WERI-Rb-1 (cell line): ENCODE measurements around the gene BMAL1.

ENCODE experiments used
- DNase-seq: peaks from one replicate; pipeline ENCODE4 v3.0.0-alpha.2; 2020
- H3K27ac ChIP-seq: fragments of 250-450 bp; sonication (Bioruptor Pico); 2 replicates; pipeline ENCODE4 v1.5.1; 2020; ENCODE audit warnings: mild to moderate bottlenecking, moderate library complexity
- H3K27me3 ChIP-seq: fragments of 250-450 bp; sonication (Bioruptor Pico); 2 replicates; pipeline ENCODE4 v1.5.1; 2021; ENCODE audit warnings: mild to moderate bottlenecking, low read depth, moderate library complexity; ENCODE audit not compliant: insufficient read depth, severe bottlenecking
- H3K36me3 ChIP-seq: fragments of 250-450 bp; sonication (Bioruptor Pico); 2 replicates; pipeline ENCODE4 v1.5.1; 2020; ENCODE audit warnings: mild to moderate bottlenecking, moderate library complexity
- H3K4me3 ChIP-seq: 2 replicates; pipeline ENCODE4 v1.5.1; 2011; ENCODE audit warnings: low read depth, mild to moderate bottlenecking, control low read depth, low read length
- H3K9me3 ChIP-seq: fragments of 250-450 bp; sonication (Bioruptor Pico); 2 replicates; pipeline ENCODE4 v1.5.1; 2021; ENCODE audit warnings: mild to moderate bottlenecking, moderate library complexity; ENCODE audit not compliant: severe bottlenecking
- TF ChIP-seq, protein P1 (sequence below): IDR thresholded peaks from 2 replicates; pipeline ENCODE4 v1.5.1; 2011; ENCODE audit warnings: low read depth, mild to moderate bottlenecking, control low read depth, inconsistent platforms, low read length

Gene BMAL1

DNA sequence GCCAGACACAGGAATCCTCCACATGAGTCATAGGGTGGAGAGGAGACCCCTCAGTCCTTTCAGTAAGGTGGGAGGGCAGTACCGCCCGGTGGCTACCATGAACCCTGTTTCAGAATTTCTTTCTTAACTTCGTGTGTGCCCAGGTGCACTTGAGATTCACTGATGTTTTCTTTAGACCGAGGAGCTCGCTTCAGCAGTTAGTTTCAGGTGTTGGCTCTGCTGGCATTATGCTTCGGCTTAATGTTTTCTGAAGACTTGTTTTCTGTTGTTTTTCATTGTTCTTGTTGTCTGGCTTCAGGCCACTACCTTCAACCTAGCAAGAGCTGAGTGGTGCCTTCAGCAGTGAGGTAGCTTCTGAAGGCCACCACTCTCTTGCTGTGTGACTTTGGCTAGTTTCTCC lies 71.5 kb downstream of the BMAL1 start:
- H3K27me3 ChIP-seq = no peaks in the 10 kb centered on the region
- no peak overlapping the region for H3K27ac ChIP-seq
- H3K4me3 ChIP-seq = no peak overlapping the region
- no peaks in the 10 kb centered on the region for H3K36me3 ChIP-seq
- TF ChIP-seq, protein P1, sequence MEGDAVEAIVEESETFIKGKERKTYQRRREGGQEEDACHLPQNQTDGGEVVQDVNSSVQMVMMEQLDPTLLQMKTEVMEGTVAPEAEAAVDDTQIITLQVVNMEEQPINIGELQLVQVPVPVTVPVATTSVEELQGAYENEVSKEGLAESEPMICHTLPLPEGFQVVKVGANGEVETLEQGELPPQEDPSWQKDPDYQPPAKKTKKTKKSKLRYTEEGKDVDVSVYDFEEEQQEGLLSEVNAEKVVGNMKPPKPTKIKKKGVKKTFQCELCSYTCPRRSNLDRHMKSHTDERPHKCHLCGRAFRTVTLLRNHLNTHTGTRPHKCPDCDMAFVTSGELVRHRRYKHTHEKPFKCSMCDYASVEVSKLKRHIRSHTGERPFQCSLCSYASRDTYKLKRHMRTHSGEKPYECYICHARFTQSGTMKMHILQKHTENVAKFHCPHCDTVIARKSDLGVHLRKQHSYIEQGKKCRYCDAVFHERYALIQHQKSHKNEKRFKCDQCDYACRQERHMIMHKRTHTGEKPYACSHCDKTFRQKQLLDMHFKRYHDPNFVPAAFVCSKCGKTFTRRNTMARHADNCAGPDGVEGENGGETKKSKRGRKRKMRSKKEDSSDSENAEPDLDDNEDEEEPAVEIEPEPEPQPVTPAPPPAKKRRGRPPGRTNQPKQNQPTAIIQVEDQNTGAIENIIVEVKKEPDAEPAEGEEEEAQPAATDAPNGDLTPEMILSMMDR = no peak
- DNase-seq = no peak
- H3K9me3 ChIP-seq = no peaks in the 10 kb centered on the region

GRCh38 chr11:13349581-13349980 lies 72.0 kb downstream of the BMAL1 start:
- H3K4me3 ChIP-seq = no peak overlapping the region
- DNase-seq = no peak
- H3K27ac ChIP-seq = no peak overlapping the region
- H3K36me3 ChIP-seq = no peaks in the 10 kb centered on the region; the same call in 1 of the 2 replicates
- H3K27me3 ChIP-seq = no peaks in the 10 kb centered on the region
- no peaks in the 10 kb centered on the region for H3K9me3 ChIP-seq
- TF ChIP-seq, protein P1 = no peak

DNA sequence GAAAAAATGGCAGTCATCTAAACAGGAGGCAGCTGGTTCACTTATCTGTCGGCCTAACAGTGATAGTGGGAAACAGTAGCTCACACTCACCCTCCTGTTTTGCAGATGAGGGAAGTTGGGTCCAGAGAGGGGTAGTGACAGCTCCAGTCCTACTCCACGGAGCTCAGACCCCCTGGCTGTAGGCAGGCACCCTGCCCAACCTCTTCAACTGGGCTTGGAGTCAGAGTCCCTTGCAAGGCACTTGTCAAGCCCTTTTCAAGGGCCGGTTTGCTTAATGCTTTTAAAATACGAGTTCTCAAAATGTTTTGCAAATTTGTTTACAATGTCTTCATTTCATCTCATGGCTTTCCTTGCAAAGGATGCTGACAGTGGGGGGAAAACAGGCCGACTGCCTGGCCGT lies 75.1 kb downstream of the BMAL1 start:
- Histone ChIP-seq H3K9me3 (no peaks in the 10 kb centered on the region), H3K27me3 (no peaks in the 10 kb centered on the region), H3K36me3 (peaks cover 3% of the 10 kb centered on the region), H3K27ac (no peak overlapping the region), H3K4me3 (no peak overlapping the region)
- TF ChIP-seq, protein P1 = no peak
- no peak for DNase-seq

DNA sequence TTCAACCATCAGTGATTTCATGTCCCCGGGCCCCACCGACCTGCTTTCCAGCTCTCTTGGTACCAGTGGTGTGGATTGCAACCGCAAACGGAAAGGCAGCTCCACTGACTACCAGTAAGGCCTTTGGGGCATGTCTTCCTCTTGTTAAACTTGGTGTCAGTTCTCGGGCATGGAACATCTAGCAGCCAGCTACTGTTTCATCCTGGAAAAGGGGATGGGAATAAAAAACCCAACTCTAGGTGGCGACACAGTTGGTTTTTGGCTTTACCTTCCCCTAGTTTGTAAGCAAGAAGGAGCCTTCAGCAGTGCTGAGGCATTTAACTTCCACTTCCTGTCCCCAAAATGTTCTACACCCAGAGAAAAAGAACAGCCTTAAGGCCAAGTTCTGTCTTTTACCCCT lies 76.7 kb downstream of the BMAL1 start:
- no peak overlapping the region for H3K27ac ChIP-seq
- TF ChIP-seq, protein P1 = peak; percentile 53
- H3K4me3 ChIP-seq = no peak overlapping the region
- H3K36me3 ChIP-seq = peaks cover 10% of the 10 kb centered on the region
- H3K9me3 ChIP-seq = no peaks in the 10 kb centered on the region
- no peak for DNase-seq
- H3K27me3 ChIP-seq = no peaks in the 10 kb centered on the region

DNA sequence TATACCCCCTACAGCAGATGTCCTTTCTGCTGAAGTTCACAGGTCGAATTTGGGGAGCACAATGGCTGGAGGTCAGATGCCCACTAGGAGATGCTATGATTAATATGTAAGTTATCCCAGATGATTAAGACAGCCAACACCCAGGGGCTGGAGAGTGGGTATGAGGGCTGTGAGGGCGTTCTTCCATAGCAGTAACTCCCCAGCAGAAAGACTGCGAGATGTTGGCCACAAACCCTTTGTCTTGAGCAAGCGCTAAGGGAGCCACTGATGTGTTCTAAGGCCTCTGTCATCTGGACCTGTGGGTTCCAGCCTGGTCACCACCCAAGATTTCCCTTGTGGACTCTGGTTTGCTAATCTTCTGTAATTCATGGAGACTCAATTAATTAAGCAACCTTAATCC lies 77.6 kb downstream of the BMAL1 start:
- TF ChIP-seq, protein P1 = no peak
- no peak for DNase-seq
- peaks cover 11% of the 10 kb centered on the region for H3K36me3 ChIP-seq
- no peaks in the 10 kb centered on the region for H3K27me3 ChIP-seq
- no peak overlapping the region for H3K27ac ChIP-seq
- no peak overlapping the region for H3K4me3 ChIP-seq
- no peaks in the 10 kb centered on the region for H3K9me3 ChIP-seq

DNA sequence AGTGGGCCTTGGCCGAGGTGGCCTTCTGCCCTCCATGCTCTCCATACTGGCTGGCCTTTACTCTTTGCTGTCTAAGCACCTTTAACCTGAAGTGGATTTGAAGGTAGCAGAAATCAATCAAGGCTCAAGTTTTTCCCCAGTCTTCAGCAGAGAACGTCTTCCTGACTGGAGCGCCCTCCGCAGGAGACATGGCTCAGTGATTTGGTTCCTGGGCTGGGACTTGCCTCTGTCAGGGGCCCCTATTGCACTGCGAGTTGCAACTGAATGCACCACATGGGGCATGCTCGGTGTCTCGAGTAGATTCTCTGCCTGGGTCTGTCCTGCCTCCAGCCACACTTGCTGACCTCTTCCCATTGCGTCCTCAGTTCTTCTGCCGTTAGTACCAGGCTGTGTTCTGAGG lies 79.6 kb downstream of the BMAL1 start:
- TF ChIP-seq, protein P1 = 0 out of 2 replicates have a peak, but pooled peaks have one; percentile 9

More for the DNA sequence above, 79.6 kb downstream of the BMAL1 start:
- no peaks in the 10 kb centered on the region for H3K27me3 ChIP-seq
- H3K9me3 ChIP-seq = no peaks in the 10 kb centered on the region
- peaks cover 21% of the 10 kb centered on the region for H3K36me3 ChIP-seq
- no peak for DNase-seq
- H3K27ac ChIP-seq = no peak overlapping the region
- H3K4me3 ChIP-seq = no peak overlapping the region
